ENCODE measurements around the gene PEX11A.

The PEX11A gene

DNA sequence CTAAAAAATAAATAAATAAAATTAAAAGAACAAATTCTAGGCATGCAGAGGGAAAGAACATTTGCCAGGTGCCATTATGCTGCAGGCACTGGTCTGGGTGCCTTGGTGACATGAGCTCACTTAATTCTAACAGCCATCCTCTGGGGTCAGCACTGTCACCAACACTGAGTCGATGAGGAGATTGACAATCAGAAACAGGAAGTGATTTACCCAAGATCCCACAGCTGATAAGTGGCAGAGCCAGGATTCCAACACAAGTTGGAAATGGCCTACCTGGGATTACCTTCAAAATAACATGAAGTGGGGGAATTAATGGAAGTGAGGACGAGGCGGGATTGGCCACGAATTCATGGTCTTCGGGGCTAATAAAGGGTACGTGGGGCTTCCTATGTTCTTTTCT, 14.9 kb downstream of the PEX11A start:
- no peak for DNase-seq (ENCODE audit: low read depth)

DNA sequence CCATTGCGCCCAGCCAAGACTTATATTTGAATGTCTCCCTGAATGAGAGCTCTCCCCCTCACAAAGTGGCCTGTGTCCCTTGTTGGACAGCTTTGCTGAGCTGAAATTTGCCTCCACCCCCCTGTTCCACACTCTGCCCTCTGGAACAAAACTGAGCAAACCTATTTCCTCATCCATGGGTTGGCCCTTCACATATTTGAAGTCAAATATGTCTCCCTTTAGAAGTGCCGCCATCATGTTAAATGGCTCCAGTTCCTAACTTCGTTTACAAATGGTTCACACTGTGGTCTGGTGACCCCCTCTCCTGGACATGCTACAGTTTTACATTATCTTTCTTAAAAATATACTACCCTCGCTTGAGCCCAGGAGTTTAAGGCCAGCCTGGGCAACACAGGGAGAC, 16.0 kb downstream of the PEX11A start:
- DNase-seq (ENCODE audit: low read depth) = no peak

GRCh38 chr15:89673165-89673512, 17.4 kb downstream of the PEX11A start:
- no peak for DNase-seq (ENCODE audit: low read depth)

DNA sequence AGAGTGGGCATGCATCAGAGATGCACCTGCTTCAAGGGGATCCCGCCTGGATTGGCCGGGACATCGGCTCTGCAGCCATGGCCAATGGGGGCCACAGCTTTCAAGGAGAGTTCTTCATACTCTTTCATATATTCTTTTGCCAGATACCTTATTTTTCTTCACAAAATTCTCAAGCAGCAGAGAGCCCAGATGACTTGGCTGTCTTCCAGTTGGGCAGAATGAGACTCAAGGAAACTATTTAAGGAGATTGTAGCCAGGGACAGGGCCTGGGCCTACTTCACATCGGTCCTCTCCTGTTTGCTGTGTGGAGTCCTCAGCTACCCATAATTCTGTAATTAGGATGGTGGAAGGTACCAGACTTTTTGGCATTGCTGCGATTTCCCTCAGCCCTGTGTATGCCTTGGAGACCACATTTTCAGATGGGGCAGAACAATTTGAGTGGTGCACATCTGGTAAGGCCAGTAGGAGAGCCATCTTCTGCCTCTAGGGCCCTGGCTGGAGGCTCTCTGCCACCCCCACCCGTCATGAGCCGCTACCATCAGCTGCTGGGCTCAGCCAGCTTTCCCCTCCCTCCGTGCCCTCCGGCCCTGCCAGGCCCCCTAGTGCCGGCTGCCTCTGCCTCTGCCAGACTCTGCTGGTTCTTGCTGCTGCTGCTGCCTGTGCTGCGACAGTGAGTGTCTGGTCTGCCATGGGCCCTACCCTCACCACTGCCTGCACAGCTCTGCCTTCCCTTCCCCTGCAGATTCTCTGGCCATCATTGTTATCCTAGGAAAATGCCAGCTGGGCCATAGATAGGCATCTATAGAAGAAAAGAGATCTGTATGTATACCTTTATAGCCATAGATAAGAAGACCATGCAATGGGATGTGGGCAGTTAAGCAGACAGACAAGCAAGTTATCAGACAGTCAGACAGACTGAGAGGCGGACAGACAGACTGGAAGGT, 18.1 kb downstream of the PEX11A start:
- no peak for DNase-seq (ENCODE audit: low read depth)

DNA sequence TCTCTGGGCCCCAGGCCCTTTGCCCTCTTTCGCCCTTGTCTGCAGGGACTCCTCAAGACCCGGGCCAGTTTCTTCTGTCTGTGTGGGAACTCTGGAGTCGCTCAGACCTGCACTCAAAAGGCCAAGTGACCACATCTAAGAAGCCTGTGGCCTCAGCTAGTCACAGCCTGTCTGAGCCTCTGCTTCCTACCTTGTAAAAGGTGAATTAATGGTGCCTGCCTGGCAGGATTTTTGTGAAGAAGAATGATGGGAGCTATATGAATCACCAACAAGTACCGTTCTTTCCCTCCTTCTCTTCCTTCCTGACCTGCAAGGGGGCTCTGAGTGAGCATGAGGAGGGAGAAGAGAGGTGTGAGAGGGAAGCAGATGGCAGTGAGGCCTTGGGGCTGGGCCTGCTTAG, 18.9 kb downstream of the PEX11A start:
- no peak for DNase-seq (ENCODE audit: low read depth)

GRCh38 chr15:89670971-89671560, 19.5 kb downstream of the PEX11A start:
- DNase-seq (ENCODE audit: low read depth) = no peak

DNA sequence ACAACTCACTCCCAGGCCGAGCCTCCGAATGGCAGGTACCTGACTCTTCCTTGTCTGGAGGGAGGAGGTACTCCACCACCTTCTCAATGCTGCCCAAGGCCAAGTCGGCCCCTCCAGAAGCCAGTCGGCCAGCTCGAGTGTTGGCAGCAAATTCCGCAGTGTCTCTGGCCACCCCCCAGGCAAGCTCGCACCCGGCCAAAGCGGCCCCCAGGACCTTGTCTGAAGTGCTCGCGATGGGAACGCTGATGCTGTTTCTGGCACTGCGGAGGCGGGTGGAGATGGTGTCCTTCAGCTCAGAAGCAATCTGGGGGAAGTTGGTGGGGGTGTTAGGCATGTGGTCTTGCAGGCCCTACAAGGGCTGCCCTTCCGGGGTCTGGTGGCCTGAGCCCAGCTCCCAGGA, 20.6 kb downstream of the PEX11A start:
- no peak for DNase-seq (ENCODE audit: low read depth)

GRCh38 chr15:89669309-89669865, 21.2 kb downstream of the PEX11A start:
- DNase-seq (ENCODE audit: low read depth) = no peak

- no peak for DNase-seq (ENCODE audit: low read depth)
These were observed 22.4 kb downstream of the PEX11A start for GRCh38 chr15:89668171-89668570.

GRCh38 chr15:89667706-89667960, 22.9 kb downstream of the PEX11A start:
- DNase-seq (ENCODE audit: low read depth) = no peak

- DNase-seq (ENCODE audit: low read depth) = no peak
These were observed 23.5 kb downstream of the PEX11A start for GRCh38 chr15:89666858-89667705.

DNA sequence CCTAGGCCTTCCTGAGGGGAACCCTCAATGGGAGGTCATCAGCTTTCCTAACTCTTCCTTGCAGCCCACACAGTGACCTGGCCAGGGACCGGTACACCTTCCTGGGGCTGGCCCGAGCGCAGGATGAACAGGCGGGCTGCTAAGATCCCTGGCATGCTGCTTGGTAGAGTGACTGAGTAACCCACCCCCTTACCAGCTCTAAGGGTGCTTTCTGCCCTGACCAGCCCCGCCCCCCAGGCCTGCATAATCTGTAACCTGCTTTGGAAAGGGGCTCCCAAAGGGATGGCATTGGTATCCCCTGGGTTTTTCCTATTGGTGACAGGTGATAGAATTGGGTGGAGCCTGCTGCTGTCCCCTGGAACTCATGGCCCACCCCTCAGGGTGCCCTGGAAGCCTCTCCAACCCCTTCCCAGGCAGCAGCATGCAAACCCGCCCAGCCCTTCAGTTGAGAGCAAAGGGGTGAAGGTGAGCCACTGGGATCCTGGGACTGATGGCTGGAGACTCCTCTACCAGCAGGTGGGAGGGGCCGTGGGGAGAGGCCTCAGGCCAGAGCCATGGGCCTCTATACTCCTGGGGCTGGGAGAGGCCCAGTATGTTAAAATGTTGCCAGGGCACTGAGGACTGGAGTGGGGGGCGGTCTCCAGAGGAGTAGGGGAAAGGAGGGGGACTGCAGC, 24.2 kb downstream of the PEX11A start:
- no peak for DNase-seq (ENCODE audit: low read depth)

GRCh38 chr15:89665449-89666181, 24.9 kb downstream of the PEX11A start:
- no peak for DNase-seq (ENCODE audit: low read depth)

DNA sequence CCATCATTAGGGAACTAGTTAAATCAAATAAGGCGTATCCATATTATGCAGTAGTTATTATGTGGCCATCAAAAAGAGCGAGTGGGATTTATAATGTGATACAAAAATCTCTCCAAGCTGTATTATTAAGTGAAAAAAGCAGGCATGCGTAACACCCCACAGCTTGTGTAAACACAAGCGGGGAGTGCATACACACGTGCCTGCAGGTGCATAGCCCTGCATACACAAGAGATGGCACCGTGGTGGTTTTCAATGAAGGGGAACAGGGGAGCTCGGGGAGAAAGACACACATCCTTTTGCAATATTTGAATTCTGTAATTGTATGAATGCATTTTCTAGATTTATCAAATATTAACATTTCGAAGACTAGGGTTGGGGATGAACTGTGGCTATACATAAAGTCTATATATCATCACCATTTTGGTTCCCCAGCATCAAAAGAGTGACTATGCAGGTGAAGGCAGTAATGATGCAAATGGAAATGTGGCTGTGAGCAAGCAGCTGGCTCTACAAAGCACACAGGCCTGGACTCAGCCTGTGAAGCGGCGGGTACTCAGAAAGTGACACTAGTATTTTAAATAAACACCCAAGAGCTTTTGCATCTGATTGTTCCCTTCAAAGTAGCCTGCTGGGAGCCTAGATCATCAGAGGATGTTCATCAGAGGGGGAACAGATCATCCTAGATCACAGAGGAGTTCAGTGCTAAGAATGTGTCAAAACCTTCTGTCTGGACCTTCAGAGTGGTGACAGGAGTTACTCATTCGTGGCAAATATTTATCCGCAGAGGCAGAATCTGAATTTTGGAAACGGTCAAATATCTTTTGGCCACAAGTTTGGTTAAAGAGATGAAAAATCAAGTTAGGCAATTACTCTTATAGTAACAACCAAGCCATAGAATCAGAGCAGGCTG, 25.9 kb downstream of the PEX11A start:
- DNase-seq (ENCODE audit: low read depth) = no peak

DNA sequence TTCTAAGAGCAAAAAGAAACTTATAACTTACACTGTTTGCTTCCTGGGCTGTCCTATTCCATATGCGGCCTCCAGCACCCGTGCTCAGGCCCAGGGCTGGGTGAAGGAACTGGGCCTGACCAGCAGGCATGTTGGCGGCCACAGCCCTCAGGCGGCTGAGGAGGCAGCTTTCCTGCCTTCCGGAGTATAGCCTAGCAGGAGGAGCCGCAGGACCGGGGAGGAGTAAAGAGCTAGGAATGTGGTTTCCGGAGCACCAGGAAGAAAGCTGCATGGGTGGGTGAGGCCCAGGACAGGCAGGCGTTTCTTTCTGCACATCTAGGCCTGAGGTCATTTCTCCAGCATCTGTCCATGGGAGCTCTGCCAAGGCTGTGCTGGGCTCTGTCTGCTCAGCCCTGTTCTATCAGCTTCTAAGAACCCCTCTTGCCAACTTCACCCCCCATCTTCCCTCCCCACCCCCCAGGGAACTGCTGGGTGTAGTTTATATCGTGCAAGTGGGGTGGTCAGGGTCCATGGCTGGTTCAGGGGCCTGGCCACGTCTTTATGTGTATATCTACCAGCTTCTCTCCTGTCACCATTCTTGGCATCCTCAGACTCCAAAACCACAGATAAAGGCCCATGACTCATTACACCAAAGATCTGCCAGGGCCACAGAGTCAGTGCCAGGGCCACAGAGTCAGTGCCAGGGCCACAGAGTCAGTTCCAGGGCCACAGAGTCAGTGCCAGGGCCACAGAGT, 27.5 kb downstream of the PEX11A start:
- DNase-seq (ENCODE audit: low read depth) = no peak

DNA sequence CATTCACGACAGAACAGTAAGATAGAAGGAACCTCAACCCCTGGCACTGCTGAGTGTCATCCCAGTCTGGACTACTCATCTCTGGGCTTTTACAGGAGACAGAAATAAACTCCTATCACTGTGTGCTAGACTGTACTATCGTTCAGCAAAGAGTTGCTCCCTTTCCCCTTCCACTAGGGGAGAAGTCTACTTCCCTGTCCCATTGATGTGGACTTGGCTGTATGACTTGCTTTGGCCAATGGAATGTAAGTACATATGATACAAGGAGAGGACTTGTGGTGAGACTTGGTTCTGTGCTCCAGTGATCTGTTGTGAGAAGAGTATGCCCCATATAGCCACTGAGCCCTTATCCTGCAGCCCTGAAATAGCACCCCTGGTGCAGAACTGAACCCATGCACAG, 30.0 kb downstream of the PEX11A start:
- DNase-seq (ENCODE audit: low read depth) = no peak

GRCh38 chr15:89659295-89659694, 31.3 kb downstream of the PEX11A start:
- no peak for DNase-seq (ENCODE audit: low read depth)

GRCh38 chr15:89657686-89658200, 32.8 kb downstream of the PEX11A start:
- DNase-seq (ENCODE audit: low read depth) = no peak

DNA sequence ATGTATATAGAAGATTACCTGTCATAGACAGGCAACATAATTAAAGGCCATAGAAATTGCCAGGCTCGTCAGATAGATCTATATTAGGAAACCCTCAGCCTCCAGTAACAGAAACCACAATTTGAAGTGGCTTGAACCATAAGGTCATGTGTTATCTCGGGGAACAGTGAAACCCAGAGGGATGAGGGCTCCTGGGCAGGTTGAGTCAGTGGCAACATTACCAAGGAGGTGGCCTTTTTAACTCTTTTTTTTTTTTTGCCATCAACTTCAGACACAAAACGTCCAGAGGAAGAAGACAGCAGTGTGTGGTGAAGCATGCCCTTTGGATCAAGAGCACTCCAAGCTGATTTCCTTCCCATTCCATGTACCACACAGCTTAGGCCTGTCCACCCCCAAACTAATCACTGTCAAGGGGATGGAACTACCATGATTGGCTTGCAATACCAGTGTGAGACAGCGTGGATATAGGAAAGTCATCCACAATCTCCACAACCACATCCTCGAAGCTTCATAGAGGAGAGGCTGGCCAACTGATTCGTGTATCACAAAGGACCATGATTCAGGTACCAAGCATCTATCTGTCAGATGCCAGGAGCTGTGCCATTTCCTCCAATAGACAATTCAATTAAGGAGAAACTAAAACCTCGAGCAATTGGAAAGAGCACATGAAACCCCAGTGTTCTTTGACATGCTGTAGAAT, 34.3 kb downstream of the PEX11A start:
- no peak for DNase-seq (ENCODE audit: low read depth)
